SJCRH30 (cell line): Measurements from ENCODE around the gene TMCC3. TPM values are rescaled to one million over a fixed set of nuclear protein-coding genes. Genes with fewer than 3 reads are reported as not detected.
A peak's percentile ranks its signal among the peaks of the same experiment; 100 is the strongest.

Experiments
- DNase-seq, 2 experiments: peaks; one replicate each; pipeline ENCODE4 v3.0.0-alpha.2; 2015 to 2020
- H3K27ac ChIP-seq: fragments of 250-450 bp; sonication (Bioruptor Pico); 2 replicates; pipeline ENCODE4 v1.5.1; 2020; ENCODE audit warnings: mild to moderate bottlenecking, moderate library complexity
- H3K27me3 ChIP-seq: fragments of 250-450 bp; sonication (Bioruptor Pico); 2 replicates; pipeline ENCODE4 v1.5.1; 2020; ENCODE audit warnings: mild to moderate bottlenecking, moderate library complexity
- H3K36me3 ChIP-seq: fragments of 250-450 bp; sonication (Bioruptor Pico); 2 replicates; pipeline ENCODE4 v1.5.1; 2020; ENCODE audit warnings: mild to moderate bottlenecking, moderate library complexity
- H3K4me1 ChIP-seq: fragments of 250-450 bp; sonication (Bioruptor Pico); 2 replicates; pipeline ENCODE4 v1.5.1; 2020; ENCODE audit warnings: mild to moderate bottlenecking, moderate library complexity
- H3K4me3 ChIP-seq: fragments of 250-450 bp; sonication (Bioruptor Pico); 2 replicates; pipeline ENCODE4 v1.5.1; 2020; ENCODE audit warnings: mild to moderate bottlenecking, moderate library complexity
- H3K9me3 ChIP-seq: fragments of 250-450 bp; sonication (Bioruptor Pico); replicated peaks from 2 replicates; pipeline ENCODE4 v1.5.1; 2020; ENCODE audit warnings: mild to moderate bottlenecking, moderate library complexity
- total RNA-seq: library from RNA; depleted of rRNA; stranded (reverse); fragments of >200 nt; shearing (Covaris generic); gene quantifications from 2 replicates; pipeline ENCODE4 v1.2.3, GENCODE V29; 2014

Gene TMCC3
- total RNA-seq, 1 experiment from 2014 or later: 2.5 TPM

GRCh38 chr12:94589591-94590001, 60.8 kb downstream of the TMCC3 start:
- Histone ChIP-seq H3K27me3 (no peaks in the 10 kb centered on the region), H3K27ac (no peak overlapping the region), H3K4me3 (no peak overlapping the region), H3K9me3 (no peaks in the 10 kb centered on the region), H3K4me1 (no peaks in the 10 kb centered on the region), H3K36me3 (no peaks in the 10 kb centered on the region)
- DNase-seq: no peak

GRCh38 chr12:94588346-94588745, 62.0 kb downstream of the TMCC3 start:
- H3K4me3 ChIP-seq: no peak overlapping the region
- H3K4me1 ChIP-seq: no peaks in the 10 kb centered on the region
- H3K36me3 ChIP-seq: no peaks in the 10 kb centered on the region
- no peaks in the 10 kb centered on the region for H3K27me3 ChIP-seq
- H3K9me3 ChIP-seq: no peaks in the 10 kb centered on the region
- no peak overlapping the region for H3K27ac ChIP-seq
- no peak for DNase-seq

- Histone ChIP-seq H3K9me3 (no peaks in the 10 kb centered on the region), H3K4me1 (no peaks in the 10 kb centered on the region), H3K4me3 (no peak overlapping the region), H3K27ac (no peak overlapping the region), H3K27me3 (no peaks in the 10 kb centered on the region), H3K36me3 (no peaks in the 10 kb centered on the region)
- no peak for DNase-seq
Measured at GRCh38 chr12:94587266-94588241, 62.8 kb downstream of the TMCC3 start.

GRCh38 chr12:94586589-94587259, 63.6 kb downstream of the TMCC3 start:
- no peak for DNase-seq
- H3K36me3 ChIP-seq: no peaks in the 10 kb centered on the region
- H3K4me3 ChIP-seq: no peak overlapping the region
- no peak overlapping the region for H3K27ac ChIP-seq
- no peaks in the 10 kb centered on the region for H3K27me3 ChIP-seq
- H3K4me1 ChIP-seq: no peaks in the 10 kb centered on the region
- H3K9me3 ChIP-seq: no peaks in the 10 kb centered on the region

GRCh38 chr12:94585626-94586025, 64.7 kb downstream of the TMCC3 start:
- no peaks in the 10 kb centered on the region for H3K4me1 ChIP-seq
- no peak overlapping the region for H3K4me3 ChIP-seq
- no peaks in the 10 kb centered on the region for H3K9me3 ChIP-seq
- no peaks in the 10 kb centered on the region for H3K27me3 ChIP-seq
- no peaks in the 10 kb centered on the region for H3K36me3 ChIP-seq
- no peak overlapping the region for H3K27ac ChIP-seq
- DNase-seq: no peak

- Histone ChIP-seq H3K27ac (no peak overlapping the region), H3K9me3 (no peaks in the 10 kb centered on the region), H3K4me3 (no peak overlapping the region), H3K27me3 (no peaks in the 10 kb centered on the region), H3K4me1 (no peaks in the 10 kb centered on the region), H3K36me3 (no peaks in the 10 kb centered on the region)
- no peak for DNase-seq
Measured at GRCh38 chr12:94584377-94584776, 66.0 kb downstream of the TMCC3 start.

GRCh38 chr12:94582591-94582990, 67.8 kb downstream of the TMCC3 start:
- H3K36me3 ChIP-seq: no peaks in the 10 kb centered on the region
- no peaks in the 10 kb centered on the region for H3K4me1 ChIP-seq
- no peak overlapping the region for H3K27ac ChIP-seq
- no peak overlapping the region for H3K4me3 ChIP-seq
- H3K27me3 ChIP-seq: no peaks in the 10 kb centered on the region
- DNase-seq: no peak
- no peaks in the 10 kb centered on the region for H3K9me3 ChIP-seq

- H3K27ac ChIP-seq: no peak overlapping the region
- H3K9me3 ChIP-seq: no peaks in the 10 kb centered on the region
- H3K4me1 ChIP-seq: no peaks in the 10 kb centered on the region
- H3K4me3 ChIP-seq: no peak overlapping the region
- no peaks in the 10 kb centered on the region for H3K36me3 ChIP-seq
- no peak for DNase-seq
- H3K27me3 ChIP-seq: no peaks in the 10 kb centered on the region
Measured at GRCh38 chr12:94575645-94576403, 74.5 kb downstream of the TMCC3 start.

- no peaks in the 10 kb centered on the region for H3K4me1 ChIP-seq
- no peaks in the 10 kb centered on the region for H3K9me3 ChIP-seq
- no peak for DNase-seq
- no peaks in the 10 kb centered on the region for H3K27me3 ChIP-seq
- no peaks in the 10 kb centered on the region for H3K36me3 ChIP-seq
- H3K27ac ChIP-seq: no peak overlapping the region
- H3K4me3 ChIP-seq: no peak overlapping the region
Measured at GRCh38 chr12:94575024-94575423, 75.3 kb downstream of the TMCC3 start.

GRCh38 chr12:94571556-94571955, 78.8 kb downstream of the TMCC3 start:
- no peak overlapping the region for H3K27ac ChIP-seq
- no peaks in the 10 kb centered on the region for H3K9me3 ChIP-seq
- no peaks in the 10 kb centered on the region for H3K27me3 ChIP-seq
- H3K4me1 ChIP-seq: no peaks in the 10 kb centered on the region
- H3K36me3 ChIP-seq: no peaks in the 10 kb centered on the region
- H3K4me3 ChIP-seq: no peak overlapping the region
- DNase-seq: peak in 1 of 2 experiments; percentile 18

GRCh38 chr12:94570161-94570560, 80.2 kb downstream of the TMCC3 start:
- Histone ChIP-seq H3K9me3 (no peaks in the 10 kb centered on the region), H3K36me3 (no peaks in the 10 kb centered on the region), H3K27me3 (no peaks in the 10 kb centered on the region), H3K4me3 (no peak overlapping the region), H3K4me1 (no peaks in the 10 kb centered on the region), H3K27ac (no peak overlapping the region)
- no peak for DNase-seq

- Histone ChIP-seq H3K4me1 (peaks cover 13% of the 10 kb centered on the region), H3K9me3 (no peaks in the 10 kb centered on the region), H3K4me3 (no peak overlapping the region), H3K27ac (no peak overlapping the region), H3K27me3 (no peaks in the 10 kb centered on the region; the same call in 1 of the 2 replicates), H3K36me3 (no peaks in the 10 kb centered on the region)
- no peak for DNase-seq
Measured at GRCh38 chr12:94567761-94568160, 82.6 kb downstream of the TMCC3 start.

GRCh38 chr12:94566345-94566744, 84.0 kb downstream of the TMCC3 start:
- peaks cover 18% of the 10 kb centered on the region for H3K4me1 ChIP-seq
- no peak overlapping the region for H3K4me3 ChIP-seq
- no peak for DNase-seq
- no peaks in the 10 kb centered on the region for H3K9me3 ChIP-seq
- no peaks in the 10 kb centered on the region; the same call in 1 of the 2 replicates for H3K27me3 ChIP-seq
- no peaks in the 10 kb centered on the region for H3K36me3 ChIP-seq
- no peak overlapping the region for H3K27ac ChIP-seq

- peaks cover 25% of the 10 kb centered on the region for H3K4me1 ChIP-seq
- H3K4me3 ChIP-seq: no peak overlapping the region
- H3K27ac ChIP-seq: no peak overlapping the region
- H3K9me3 ChIP-seq: no peaks in the 10 kb centered on the region
- H3K36me3 ChIP-seq: no peaks in the 10 kb centered on the region
- no peak for DNase-seq
- H3K27me3 ChIP-seq: no peaks in the 10 kb centered on the region; the same call in 1 of the 2 replicates
Measured at GRCh38 chr12:94565683-94566082, 84.7 kb downstream of the TMCC3 start.

GRCh38 chr12:94563286-94563685, 87.1 kb downstream of the TMCC3 start:
- Histone ChIP-seq H3K36me3 (no peaks in the 10 kb centered on the region), H3K27ac (peak overlapping the region; percentile 30; the same call in 1 of the 2 replicates), H3K4me1 (peaks cover 30% of the 10 kb centered on the region)

More at GRCh38 chr12:94563286-94563685, 87.1 kb downstream of the TMCC3 start:
- peak; percentile 67 to 80 for DNase-seq
- H3K27me3 ChIP-seq: no peaks in the 10 kb centered on the region; the same call in 1 of the 2 replicates
- H3K9me3 ChIP-seq: no peaks in the 10 kb centered on the region
- no peak overlapping the region for H3K4me3 ChIP-seq
